ENCODE data around the gene JAM3.

Gene JAM3

DNA sequence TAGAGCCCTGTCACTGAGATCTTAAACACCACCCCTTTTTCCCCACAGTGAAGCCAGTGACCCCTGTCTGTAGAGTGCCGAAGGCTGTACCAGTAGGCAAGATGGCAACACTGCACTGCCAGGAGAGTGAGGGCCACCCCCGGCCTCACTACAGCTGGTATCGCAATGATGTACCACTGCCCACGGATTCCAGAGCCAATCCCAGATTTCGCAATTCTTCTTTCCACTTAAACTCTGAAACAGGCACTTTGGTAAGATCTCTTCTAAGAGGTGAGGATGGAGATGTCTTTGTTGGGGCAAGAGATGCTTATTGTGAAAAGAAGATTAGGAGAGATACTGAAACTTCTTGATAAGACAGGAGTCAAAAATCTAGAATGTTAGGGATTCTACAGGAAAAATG is 75.9 kb downstream of the JAM3 start:
- TF ChIP-seq LEF1 (IDR thresholded peaks at IDR 0.05; ENCODE audit: borderline replicate concordance) (no peak), SP1 (IDR thresholded peaks at IDR 0.05) (no peak), NFRKB (IDR thresholded peaks at IDR 0.05) (no peak), FOXA1 (IDR thresholded peaks at IDR 0.05) (no peak), ZNF384 (IDR thresholded peaks at IDR 0.05) (no peak), FOXM1 (IDR thresholded peaks at IDR 0.05; ENCODE audit: borderline replicate concordance) (no peak), ARNT (IDR thresholded peaks at IDR 0.05) (no peak), TARDBP (IDR thresholded peaks at IDR 0.05) (no peak), PKNOX1 (IDR thresholded peaks at IDR 0.05) (no peak), FOXK2 (IDR thresholded peaks at IDR 0.05) (no peak)
- ChIA-PET POLR2A (no interaction called here), CTCF (no interaction called here)
- no peak for DNase-seq (ENCODE audit: extremely low spot score)

DNA sequence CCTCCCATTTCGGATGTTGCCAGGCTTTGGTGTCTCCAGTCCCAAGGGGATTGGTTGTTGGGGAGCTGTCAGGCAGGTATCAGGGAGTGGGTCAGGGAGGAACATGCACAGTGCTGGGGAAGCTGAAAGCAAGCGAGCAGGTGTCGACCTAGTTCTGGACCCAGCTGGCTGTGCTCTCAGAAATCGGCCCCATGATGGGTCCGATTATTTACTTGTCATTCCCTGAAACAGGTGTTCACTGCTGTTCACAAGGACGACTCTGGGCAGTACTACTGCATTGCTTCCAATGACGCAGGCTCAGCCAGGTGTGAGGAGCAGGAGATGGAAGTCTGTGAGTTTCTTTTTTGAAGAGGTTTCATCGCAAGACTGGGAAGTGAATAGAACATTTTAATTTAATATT is 76.8 kb downstream of the JAM3 start:
- ChIA-PET POLR2A (no interaction called here), CTCF (interaction anchor here (1.3 kb wide), 1 partner anchor 9 kb away, joined by 3 read pairs; no protein-coding TSS in a partner anchor)
- no peak for DNase-seq (ENCODE audit: extremely low spot score)

DNA sequence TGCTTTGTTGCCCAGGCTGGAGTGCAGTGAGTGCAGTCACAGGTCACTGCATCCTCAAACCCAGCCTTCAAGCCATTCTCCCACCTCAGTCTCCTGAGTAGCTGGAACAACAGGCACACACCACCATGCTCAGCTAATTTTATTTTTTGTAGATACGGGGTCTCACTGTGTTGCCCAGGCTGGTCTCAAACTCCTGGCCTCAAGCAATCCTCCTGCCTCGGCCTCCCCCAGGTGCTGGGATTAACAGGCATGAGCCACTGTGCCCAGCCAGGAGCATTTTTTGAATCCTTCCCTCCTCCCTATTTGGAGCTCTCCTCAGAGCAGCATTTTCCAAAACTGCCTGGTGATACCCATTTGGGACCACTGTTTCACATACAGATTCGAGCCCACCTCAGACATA is 77.7 kb downstream of the JAM3 start:
- POLR2A ChIA-PET, result no interaction called here
- no peak for TF ChIP-seq ZNF384 (IDR thresholded peaks at IDR 0.05)
- no peak for TF ChIP-seq HDGF (IDR thresholded peaks at IDR 0.05; ENCODE audit: borderline replicate concordance)
- no peak for TF ChIP-seq BHLHE40 (IDR thresholded peaks at IDR 0.05; ENCODE audit: borderline replicate concordance)
- TF ChIP-seq LEF1 (IDR thresholded peaks at IDR 0.05; ENCODE audit: borderline replicate concordance), result no peak
- TF ChIP-seq ELF4 (IDR thresholded peaks at IDR 0.05), result no peak
- no peak for TF ChIP-seq L3MBTL2 (conservative IDR thresholded peaks at IDR 0.05)
- TF ChIP-seq FOXM1 (IDR thresholded peaks at IDR 0.05; ENCODE audit: borderline replicate concordance), result no peak
- no peak for TF ChIP-seq NFRKB (IDR thresholded peaks at IDR 0.05)
- no peak for TF ChIP-seq SUZ12 (IDR thresholded peaks at IDR 0.05)
- no peak for TF ChIP-seq TARDBP (IDR thresholded peaks at IDR 0.05)
- no peak for TF ChIP-seq CTBP1 (IDR thresholded peaks at IDR 0.05; ENCODE audit: borderline replicate concordance)
- no peak for TF ChIP-seq FOXK2 (IDR thresholded peaks at IDR 0.05)
- no peak for TF ChIP-seq SP1 (IDR thresholded peaks at IDR 0.05)
- TF ChIP-seq FOXA1 (IDR thresholded peaks at IDR 0.05), result no peak
- TF ChIP-seq PKNOX1 (IDR thresholded peaks at IDR 0.05), result no peak
- no peak for TF ChIP-seq ARNT (IDR thresholded peaks at IDR 0.05)

More for the DNA sequence above, 76.8 kb downstream of the JAM3 start:
- no peak for TF ChIP-seq CTBP1 (IDR thresholded peaks at IDR 0.05; ENCODE audit: borderline replicate concordance)
- no peak for TF ChIP-seq SP1 (IDR thresholded peaks at IDR 0.05)
- TF ChIP-seq L3MBTL2 (conservative IDR thresholded peaks at IDR 0.05), result no peak

GRCh38 chr11:134149371-134149770 is 80.5 kb downstream of the JAM3 start:
- no peak for DNase-seq (ENCODE audit: extremely low spot score)
- CTCF ChIA-PET, result no interaction called here
- POLR2A ChIA-PET, result no interaction called here
- TF ChIP-seq BHLHE40 (IDR thresholded peaks at IDR 0.05; ENCODE audit: borderline replicate concordance) (no peak), FOXM1 (IDR thresholded peaks at IDR 0.05; ENCODE audit: borderline replicate concordance) (no peak), LEF1 (IDR thresholded peaks at IDR 0.05; ENCODE audit: borderline replicate concordance) (no peak), SP1 (IDR thresholded peaks at IDR 0.05) (no peak), CTBP1 (IDR thresholded peaks at IDR 0.05; ENCODE audit: borderline replicate concordance) (no peak)

More for the DNA sequence above, 77.7 kb downstream of the JAM3 start:
- CTCF ChIA-PET, result interaction anchor here (1.3 kb wide), 1 partner anchor 10 kb away, joined by 3 read pairs; no protein-coding TSS in a partner anchor
- no peak for DNase-seq (ENCODE audit: extremely low spot score)

DNA sequence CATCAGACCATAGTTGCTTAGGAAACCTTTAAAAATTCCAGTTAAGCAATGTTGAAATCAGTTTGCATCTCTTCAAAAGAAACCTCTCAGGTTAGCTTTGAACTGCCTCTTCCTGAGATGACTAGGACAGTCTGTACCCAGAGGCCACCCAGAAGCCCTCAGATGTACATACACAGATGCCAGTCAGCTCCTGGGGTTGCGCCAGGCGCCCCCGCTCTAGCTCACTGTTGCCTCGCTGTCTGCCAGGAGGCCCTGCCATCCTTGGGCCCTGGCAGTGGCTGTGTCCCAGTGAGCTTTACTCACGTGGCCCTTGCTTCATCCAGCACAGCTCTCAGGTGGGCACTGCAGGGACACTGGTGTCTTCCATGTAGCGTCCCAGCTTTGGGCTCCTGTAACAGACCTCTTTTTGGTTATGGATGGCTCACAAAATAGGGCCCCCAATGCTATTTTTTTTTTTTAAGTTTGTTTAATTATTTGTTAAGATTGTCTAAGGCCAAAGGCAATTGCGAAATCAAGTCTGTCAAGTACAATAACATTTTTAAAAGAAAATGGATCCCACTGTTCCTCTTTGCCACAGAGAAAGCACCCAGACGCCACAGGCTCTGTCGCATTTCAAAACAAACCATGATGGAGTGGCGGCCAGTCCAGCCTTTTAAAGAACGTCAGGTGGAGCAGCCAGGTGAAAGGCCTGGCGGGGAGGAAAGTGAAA is 81.5 kb downstream of the JAM3 start:
- no peak for DNase-seq (ENCODE audit: extremely low spot score)
- ChIA-PET CTCF (no interaction called here), POLR2A (no interaction called here)
- no peak for TF ChIP-seq SP1 (IDR thresholded peaks at IDR 0.05)

- TF ChIP-seq NFRKB (IDR thresholded peaks at IDR 0.05) (no peak), PKNOX1 (IDR thresholded peaks at IDR 0.05) (no peak), ZNF384 (IDR thresholded peaks at IDR 0.05) (no peak), CTBP1 (IDR thresholded peaks at IDR 0.05; ENCODE audit: borderline replicate concordance) (no peak)
- ChIA-PET POLR2A (no interaction called here), CTCF (no interaction called here)
Measured at GRCh38 chr11:134151083-134151747, 82.3 kb downstream of the JAM3 start.

GRCh38 chr11:134152696-134153095 is 83.8 kb downstream of the JAM3 start:
- DNase-seq (ENCODE audit: extremely low spot score), result no peak
- TF ChIP-seq PKNOX1 (IDR thresholded peaks at IDR 0.05), result no peak
- TF ChIP-seq SP1 (IDR thresholded peaks at IDR 0.05), result no peak
- no peak for TF ChIP-seq TARDBP (IDR thresholded peaks at IDR 0.05)
- TF ChIP-seq CTBP1 (IDR thresholded peaks at IDR 0.05; ENCODE audit: borderline replicate concordance), result no peak
- no peak for TF ChIP-seq FOXA1 (IDR thresholded peaks at IDR 0.05)
- no peak for TF ChIP-seq FOXK2 (IDR thresholded peaks at IDR 0.05)
- TF ChIP-seq BHLHE40 (IDR thresholded peaks at IDR 0.05; ENCODE audit: borderline replicate concordance), result no peak
- ChIA-PET CTCF (no interaction called here), POLR2A (no interaction called here)

More at GRCh38 chr11:134151083-134151747, 82.3 kb downstream of the JAM3 start:
- DNase-seq (ENCODE audit: extremely low spot score), result no peak
